IMR-90 (cell line): ENCODE data around the gene NTRK3. TPM values are rescaled to one million over a fixed set of nuclear protein-coding genes. Genes with fewer than 3 reads are reported as not detected.
"Not testable (repeated sequence)": the region's sequence is repeated elsewhere in the genome, so short reads cannot be mapped to it uniquely, and the experiment has no call there.

Experiments
- ATAC-seq: fragments of 200-7000 bp; cut with Tn5 transposase; 2 replicates; pipeline ENCODE4 v1.9.1; 2020; ENCODE audit warnings: low read depth, mild to moderate bottlenecking, moderate library complexity
- BruUV-seq: library from RNA; stranded (reverse); fragments of 400-500 nt; replicated peaks from 2 replicates; lab custom pipeline; 2021; lab: Mats Ljungman, UMichigan
- CTCF ChIA-PET: fragments of 300-600 bp; formaldehyde crosslinking; extraction: SDS; loops from one replicate; lab custom pipeline; 2021; ENCODE audit warnings: antibody characterized with exemption; lab: Yijun Ruan, JAX
- POLR2A ChIA-PET: fragments of 300-600 bp; sonication (Branson Sonifier 250); formaldehyde crosslinking; loops from one replicate; lab custom pipeline; 2022; ENCODE audit warnings: antibody characterized with exemption; ENCODE audit not compliant: unreplicated experiment; lab: Charles Lee
- DNase-seq: peaks from one replicate; pipeline ENCODE4 v3.0.0; 2013
- H2AFZ ChIP-seq: replicated peaks from 2 replicates; pipeline ENCODE3; 2013; ENCODE audit warnings: low read length, mild to moderate bottlenecking; ENCODE audit not compliant: poor library complexity
- H2AK5ac ChIP-seq: 2 replicates; pipeline ENCODE4 v1.6.1; 2013; ENCODE audit warnings: low read depth, low read length, inconsistent platforms
- H2AK9ac ChIP-seq: replicated peaks from 2 replicates; pipeline ENCODE3; 2013; ENCODE audit warnings: mild to moderate bottlenecking, low read depth, low read length, moderate library complexity; ENCODE audit not compliant: poor library complexity
- H2BK120ac ChIP-seq: 2 replicates; pipeline ENCODE4 v1.6.1; 2013; ENCODE audit warnings: low read depth, low read length, inconsistent platforms
- H2BK15ac ChIP-seq: 3 replicates; pipeline ENCODE4 v1.6.1; 2013; ENCODE audit warnings: low read depth, low read length, inconsistent platforms
- H2BK20ac ChIP-seq: 2 replicates; pipeline ENCODE4 v1.6.1; 2013; ENCODE audit warnings: low read depth, mild to moderate bottlenecking, inconsistent platforms, low read length, moderate library complexity
- H2BK5ac ChIP-seq: 2 replicates; pipeline ENCODE4 v1.6.1; 2013; ENCODE audit warnings: mild to moderate bottlenecking, low read depth, low read length, inconsistent platforms; ENCODE audit not compliant: poor library complexity, severe bottlenecking
- H3K14ac ChIP-seq: replicated peaks from 2 replicates; pipeline ENCODE4 v1.6.1; 2013; ENCODE audit warnings: low read depth, low read length, inconsistent platforms
- H3K18ac ChIP-seq: 2 replicates; pipeline ENCODE4 v1.6.1; 2013; ENCODE audit warnings: low read depth, low read length, control low read depth
- H3K23ac ChIP-seq: 2 replicates; pipeline ENCODE4 v1.6.1; 2013; ENCODE audit warnings: low read depth, low read length, inconsistent platforms
- H3K27ac ChIP-seq: 2 replicates; pipeline ENCODE4 v1.5.1; 2013; ENCODE audit warnings: mild to moderate bottlenecking, control low read depth, low read length; ENCODE audit not compliant: insufficient read depth
- H3K27me3 ChIP-seq: 2 replicates; pipeline ENCODE4 v1.6.1; 2013; ENCODE audit warnings: low read length; ENCODE audit not compliant: control insufficient read depth, insufficient read depth
- H3K36me3 ChIP-seq: 2 replicates; pipeline ENCODE4 v1.6.1; 2013; ENCODE audit warnings: low read length, mixed read lengths; ENCODE audit not compliant: control insufficient read depth, insufficient read depth
- H3K4ac ChIP-seq: 2 replicates; pipeline ENCODE4 v1.6.1; 2013; ENCODE audit warnings: low read depth, low read length, inconsistent platforms
- H3K4me1 ChIP-seq: 2 replicates; pipeline ENCODE4 v1.6.1; 2013; ENCODE audit warnings: low read length, mixed read lengths; ENCODE audit not compliant: control insufficient read depth, insufficient read depth
- H3K4me2 ChIP-seq: 2 replicates; pipeline ENCODE4 v1.6.1; 2013; ENCODE audit warnings: low read depth, mild to moderate bottlenecking, control low read depth, low read length, moderate library complexity
- H3K4me3 ChIP-seq: 2 replicates; pipeline ENCODE4 v1.5.1; 2013; ENCODE audit warnings: low read depth, mild to moderate bottlenecking, control low read depth, low read length, moderate library complexity; ENCODE audit not compliant: insufficient read depth
- H3K56ac ChIP-seq: 2 replicates; pipeline ENCODE4 v1.6.1; 2013; ENCODE audit warnings: low read length, inconsistent platforms; ENCODE audit not compliant: insufficient read depth; ENCODE audit errors: extremely low read depth
- H3K79me1 ChIP-seq, 2 experiments: 2 replicates each; pipeline ENCODE4 v1.6.1; 2013; ENCODE audit warnings: low read length in 2 of 2, inconsistent platforms in 1 of 2, low read depth in 1 of 2
- H3K9ac ChIP-seq: 2 replicates; pipeline ENCODE4 v1.6.1; 2013; ENCODE audit warnings: low read depth, low read length, control low read depth
- H3K9me1 ChIP-seq: 2 replicates; pipeline ENCODE4 v1.6.1; 2013; ENCODE audit warnings: low read length, inconsistent platforms; ENCODE audit not compliant: insufficient read depth
- H3K9me3 ChIP-seq: 2 replicates; pipeline ENCODE4 v1.6.1; 2013; ENCODE audit warnings: low read length; ENCODE audit not compliant: control insufficient read depth, insufficient read depth
- H4K20me1 ChIP-seq: 2 replicates; pipeline ENCODE4 v1.6.1; 2013; ENCODE audit warnings: low read length, inconsistent platforms; ENCODE audit not compliant: insufficient read depth
- H4K5ac ChIP-seq: 2 replicates; pipeline ENCODE4 v1.6.1; 2013; ENCODE audit warnings: mild to moderate bottlenecking, low read depth, low read length, control low read depth
- H4K8ac ChIP-seq, 2 experiments: 2 replicates each; pipeline ENCODE4 v1.6.1; 2013; ENCODE audit warnings: low read depth in 2 of 2, low read length in 2 of 2, control low read depth in 1 of 2, inconsistent platforms in 1 of 2
- H4K91ac ChIP-seq: 2 replicates; pipeline ENCODE4 v1.6.1; 2013; ENCODE audit warnings: low read depth, low read length, inconsistent platforms; ENCODE audit not compliant: insufficient read depth
- MAZ ChIP-seq: IDR thresholded peaks from 2 replicates; pipeline ENCODE4 v1.6.1; 2012; ENCODE audit warnings: low read depth, mild to moderate bottlenecking, low read length, improper control_type of control experiment, moderate library complexity, borderline replicate concordance
- WGBS, 2 experiments: methylation state at CpG; one replicate each; pipeline versions ENCODE4 v1.1.5 to v1.1.7; 2013; ENCODE audit warnings: missing lambda C conversion rate in 2 of 2; ENCODE audit not compliant: insufficient read length in 1 of 2; ENCODE audit errors: extremely low coverage in 2 of 2; 5-methylcytosine and 5-hydroxymethylcytosine counted together
- dilution Hi-C: fragments of 300-500 bp; cut with HindIII; formaldehyde crosslinking; loops from one replicate; pipeline ENCODE4 v1.14.3; 2018; ENCODE audit warnings: low sequenced_read_pairs; ENCODE audit not compliant: unreplicated experiment
- in situ Hi-C: fragments of 300-500 bp; cut with MboI; formaldehyde crosslinking; loops from 3 replicates; pipeline ENCODE4 v1.14.3; 2019; ENCODE audit warnings: low sequenced_read_pairs, inconsistent platforms, mixed read lengths
- intact Hi-C: fragments of 100-400 bp; cut with micrococcal nuclease; formaldehyde crosslinking; loops from 2 replicates; pipeline ENCODE4 v1.10.0; 2022
- polyA plus RNA-seq, 3 experiments: library from polyadenylated mRNA; depleted of rRNA; stranded (reverse); fragments of >200 nt; gene quantifications; 2 replicates each; pipeline ENCODE4 v1.2.3, GENCODE V29; 2012; ENCODE audit warnings: low replicate concordance in 1 of 3
- total RNA-seq: library from RNA; depleted of rRNA; stranded (reverse); fragments of >200 nt; gene quantifications from 2 replicates; pipeline ENCODE4 v1.2.3, GENCODE V29; 2012

Gene NTRK3
- total and polyA plus RNA-seq, 2 of the 4 experiments (the other 2 are of a cell fraction) = under 0.01 to 0.15 TPM

DNA sequence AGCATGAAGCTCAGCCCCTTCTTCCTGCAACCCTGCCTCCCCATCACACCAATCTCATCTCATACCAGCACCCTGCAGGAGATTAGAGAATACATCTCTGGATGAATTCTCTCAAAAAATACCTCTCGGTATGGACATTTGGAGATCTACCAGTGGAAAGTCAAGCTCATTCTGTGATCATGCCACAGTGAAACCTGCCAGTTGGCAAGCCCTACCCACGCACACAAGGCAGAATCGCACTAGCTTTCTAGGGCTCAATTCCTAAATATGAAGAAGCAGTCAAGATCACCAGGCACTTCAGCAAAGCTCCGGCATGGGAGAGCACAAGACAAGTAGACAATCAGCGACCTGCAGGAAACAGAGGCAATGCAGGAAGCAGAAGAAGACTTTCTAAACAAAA is 221.2 kb downstream of the NTRK3 start:
- H2AK9ac ChIP-seq = no peak overlapping the region
- no peak overlapping the region for H2BK120ac ChIP-seq
- H2BK15ac ChIP-seq = no peak overlapping the region
- H3K27me3 ChIP-seq = no peaks in the 10 kb centered on the region
- POLR2A ChIA-PET = no interaction called here
- H3K9me1 ChIP-seq = no peaks in the 10 kb centered on the region
- DNase-seq = no peak
- CTCF ChIA-PET = no interaction called here
- H3K4ac ChIP-seq = no peak overlapping the region
- no peak overlapping the region for H3K27ac ChIP-seq
- no peaks in the 10 kb centered on the region for H4K20me1 ChIP-seq
- no peak overlapping the region for H3K14ac ChIP-seq
- no peaks in the 10 kb centered on the region for H3K79me1 ChIP-seq
- H3K23ac ChIP-seq = no peak overlapping the region
- no peak overlapping the region for H2AFZ ChIP-seq
- no peak overlapping the region for H2AK5ac ChIP-seq
- no peak for TF ChIP-seq MAZ
- dilution Hi-C loops (no loop called here), intact Hi-C loops (no loop called here), in situ Hi-C loops (no loop called here)
- no peak for ATAC-seq
- H3K4me2 ChIP-seq = no peak overlapping the region
- no peak overlapping the region for H3K56ac ChIP-seq
- H4K8ac ChIP-seq = no peak overlapping the region
- no peak overlapping the region for H2BK5ac ChIP-seq
- no TSS peak for BruUV-seq
- no peaks in the 10 kb centered on the region for H3K36me3 ChIP-seq
- no peak overlapping the region for H4K5ac ChIP-seq
- no peak overlapping the region for H2BK20ac ChIP-seq
- WGBS, 2 experiments = no CpG with 5 or more reads among the region's 5 CpGs
- peaks cover 20% of the 10 kb centered on the region for H3K9me3 ChIP-seq
- no peak overlapping the region for H4K91ac ChIP-seq
- H3K4me1 ChIP-seq = no peaks in the 10 kb centered on the region
- no peak overlapping the region for H3K9ac ChIP-seq
- no peak overlapping the region for H3K4me3 ChIP-seq
- H3K18ac ChIP-seq = no peak overlapping the region

DNA sequence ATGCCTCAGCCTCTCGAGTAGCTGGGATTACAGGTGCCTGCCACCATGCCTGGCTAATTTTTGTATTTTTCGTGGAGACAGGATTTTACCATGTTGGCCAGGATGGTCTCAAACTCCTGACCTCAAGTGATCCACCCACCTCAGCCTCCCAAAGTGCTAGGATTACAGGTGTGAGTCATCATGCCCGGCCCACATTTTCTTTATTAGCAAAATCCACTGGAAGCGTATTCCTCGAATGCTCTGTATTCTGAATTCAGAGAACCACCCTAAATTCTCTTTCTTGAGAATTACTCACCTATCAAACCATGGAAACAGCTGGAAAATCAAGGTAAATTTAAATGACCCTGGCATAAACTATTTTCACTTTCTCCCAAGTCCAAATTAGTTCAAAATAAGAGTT is 223.1 kb downstream of the NTRK3 start:
- H3K9me1 ChIP-seq, BruUV-seq, H3K9ac ChIP-seq, H3K4me3 ChIP-seq, H3K4me2 ChIP-seq, H3K4ac ChIP-seq, H4K5ac ChIP-seq, H3K27me3 ChIP-seq, H4K91ac ChIP-seq, H3K79me1 ChIP-seq, H3K4me1 ChIP-seq, H3K56ac ChIP-seq, H2AK5ac ChIP-seq, H2AFZ ChIP-seq, H2BK120ac ChIP-seq, H4K20me1 ChIP-seq, H2BK5ac ChIP-seq, H3K23ac ChIP-seq, H3K18ac ChIP-seq, DNase-seq, ATAC-seq, in situ Hi-C loops, H2BK15ac ChIP-seq, intact Hi-C loops, H2AK9ac ChIP-seq, POLR2A ChIA-PET, dilution Hi-C loops, H3K27ac ChIP-seq, H3K14ac ChIP-seq, H3K36me3 ChIP-seq, H4K8ac ChIP-seq, H2BK20ac ChIP-seq: not testable (repeated sequence)
- H3K9me3 ChIP-seq = peaks cover 15% of the 10 kb centered on the region
- WGBS, 2 experiments = 80% methylated on average over 3 of the region's 5 CpGs; no CpG with 5 or more reads in 1 of the 2 experiments
- CTCF ChIA-PET = interaction anchor here (0.6 kb wide), 2 partner anchors 16 to 836 kb away, joined by 3 read pairs; no protein-coding TSS in a partner anchor
